GM12878 (cell line): ENCODE results near the gene TNFAIP8L3. TPM values are rescaled to one million over a fixed set of nuclear protein-coding genes. Genes with fewer than 3 reads are reported as not detected.

Source experiments
- ATAC-seq: fragments of 200-7000 bp; cut with Tn5 transposase; 3 replicates; pipeline ENCODE4 v1.9.1; 2020; ENCODE audit warnings: mild to moderate bottlenecking, moderate library complexity
- BruUV-seq: library from RNA; stranded (reverse); fragments of 400-500 nt; replicated peaks from 2 replicates; lab custom pipeline; 2021; lab: Mats Ljungman, UMichigan
- CTCF ChIA-PET: fragments of 300-600 bp; sonication (Branson Sonifier 250); formaldehyde crosslinking; extraction: SDS; loops from one replicate; lab custom pipeline; 2021; ENCODE audit warnings: inconsistent platforms; lab: Yijun Ruan, JAX
- POLR2A ChIA-PET: fragments of 350-600 bp; formaldehyde crosslinking; extraction: SDS; loops from one replicate; lab custom pipeline; 2021; ENCODE audit warnings: inconsistent platforms; lab: Charles Lee
- RAD21 ChIA-PET: fragments of 300-600 bp; sonication (Branson Sonifier 250); formaldehyde crosslinking; loops from one replicate; lab custom pipeline; 2023; ENCODE audit warnings: antibody characterized with exemption; ENCODE audit not compliant: unreplicated experiment; lab: Charles Lee
- SMC1A ChIA-PET: fragments of 300-600 bp; sonication (Branson Sonifier 250); formaldehyde crosslinking; loops from one replicate; lab custom pipeline; 2023; ENCODE audit not compliant: unreplicated experiment, uncharacterized antibody; lab: Charles Lee
- DNase-seq: peaks from one replicate; pipeline ENCODE4 v3.0.0-alpha.2; 2011; ENCODE audit warnings: low read depth, low spot score
- FAIRE-seq: peaks from 3 replicates; lab custom pipeline; 2011; peaks lifted over from hg19 to GRCh38; lab: Jason Lieb, UNC
- H2AFZ ChIP-seq: 2 replicates; pipeline ENCODE4 v1.6.0; 2011; ENCODE audit warnings: low read depth, low read length, control low read depth; ENCODE audit not compliant: control insufficient read depth
- H3K27ac ChIP-seq: 2 replicates; pipeline ENCODE4 v1.5.1; 2011; ENCODE audit warnings: control low read depth; ENCODE audit not compliant: control insufficient read depth, insufficient read depth
- H3K27me3 ChIP-seq, 2 experiments: replicated peaks in 1 of 2; 2 replicates each; pipeline versions ENCODE4 v1.6.0 to v1.6.1; 2011; ENCODE audit warnings: low read length in 1 of 2; ENCODE audit not compliant: control insufficient read depth in 2 of 2, insufficient read depth in 2 of 2
- H3K36me3 ChIP-seq, 2 experiments: 2 replicates each; pipeline ENCODE4 v1.5.1; 2011; ENCODE audit warnings: low read length in 1 of 2; ENCODE audit not compliant: control insufficient read depth in 2 of 2, insufficient read depth in 2 of 2
- H3K4me1 ChIP-seq: 2 replicates; pipeline ENCODE4 v1.6.1; 2011; ENCODE audit warnings: mild to moderate bottlenecking, low read length, moderate library complexity, mixed read lengths; ENCODE audit not compliant: control insufficient read depth, insufficient read depth
- H3K4me2 ChIP-seq: 2 replicates; pipeline ENCODE4 v1.6.0; 2011; ENCODE audit warnings: control low read depth; ENCODE audit not compliant: control insufficient read depth, insufficient read depth
- H3K4me3 ChIP-seq: fragments of 200-600 bp; sonication (generic); 2 replicates; pipeline ENCODE4 v1.5.1; 2016
- H3K79me2 ChIP-seq: 2 replicates; pipeline ENCODE4 v1.6.0; 2011; ENCODE audit warnings: low read length; ENCODE audit not compliant: control insufficient read depth, insufficient read depth
- H3K9ac ChIP-seq: 2 replicates; pipeline ENCODE4 v1.8.0; 2011; ENCODE audit warnings: low read length, control low read depth, mixed read lengths; ENCODE audit not compliant: control insufficient read depth, insufficient read depth
- H3K9me3 ChIP-seq: replicated peaks from 3 replicates; pipeline ENCODE4 v1.5.1; 2011; ENCODE audit warnings: mild to moderate bottlenecking, low read length; ENCODE audit not compliant: control insufficient read depth, insufficient read depth
- H4K20me1 ChIP-seq: 2 replicates; pipeline ENCODE4 v1.6.0; 2011; ENCODE audit not compliant: control insufficient read depth, insufficient read depth
- BCLAF1 ChIP-seq: fragments of 450-650 bp; IDR thresholded peaks from 2 replicates; pipeline ENCODE4 v1.6.1; 2017; ENCODE audit warnings: antibody characterized with exemption, mild to moderate bottlenecking, moderate library complexity
- CEBPZ ChIP-seq: fragments of 150-350 bp; IDR thresholded peaks from 2 replicates; pipeline ENCODE4 v1.6.1; 2016; ENCODE audit warnings: low read depth, low read length
- CHD1 ChIP-seq: IDR thresholded peaks from 2 replicates; pipeline ENCODE4 v1.6.1; 2012; ENCODE audit warnings: low read depth, low read length, improper control_type of control experiment
- ELK1 ChIP-seq: IDR thresholded peaks from 2 replicates; pipeline ENCODE4 v1.6.1; 2012; ENCODE audit warnings: low read depth, low read length, improper control_type of control experiment
- EZH2 ChIP-seq: IDR thresholded peaks from 2 replicates; pipeline ENCODE4 v1.6.1; 2012; ENCODE audit warnings: low read depth, mild to moderate bottlenecking, control low read depth, inconsistent platforms, low read length, borderline replicate concordance; ENCODE audit not compliant: control insufficient read depth
- HSF1 ChIP-seq: fragments of 150-350 bp; IDR thresholded peaks from 2 replicates; pipeline ENCODE4 v1.6.1; 2014; ENCODE audit warnings: mild to moderate bottlenecking, low read depth, low read length
- IRF3 ChIP-seq: fragments of 450-650 bp; IDR thresholded peaks from 2 replicates; pipeline ENCODE4 v1.6.1; 2014; ENCODE audit warnings: mild to moderate bottlenecking
- NRF1 ChIP-seq: conservative IDR thresholded peaks from 2 replicates; pipeline ENCODE4 v1.6.1; 2011; ENCODE audit warnings: mild to moderate bottlenecking, low read depth, low read length, improper control_type of control experiment
- PAX5 ChIP-seq: IDR thresholded peaks from 2 replicates; pipeline ENCODE4 v1.6.1; 2011; ENCODE audit warnings: low read depth, low read length, borderline replicate concordance
- POLR2AphosphoS5 ChIP-seq: IDR thresholded peaks from 2 replicates; pipeline ENCODE4 v1.6.1; 2011; ENCODE audit warnings: mild to moderate bottlenecking, low read length, inconsistent platforms
- WGBS: methylation state at CpG from one replicate; pipeline ENCODE4 v1.1.6; 2016; ENCODE audit warnings: low lambda C conversion rate; ENCODE audit not compliant: insufficient replicate concordance, insufficient coverage; ENCODE audit errors: missing lambda C conversion rate; 5-methylcytosine and 5-hydroxymethylcytosine counted together
- in situ Hi-C: fragments of 300-500 bp; cut with MboI; formaldehyde crosslinking; loops from 9 replicates; pipeline ENCODE4 v1.14.3; 2018; ENCODE audit warnings: mixed read lengths
- intact Hi-C: fragments of 100-400 bp; cut with micrococcal nuclease; formaldehyde crosslinking; loops from one replicate; pipeline ENCODE4 v1.14.2; 2022; ENCODE audit not compliant: unreplicated experiment
- polyA plus RNA-seq, 11 experiments: library from polyadenylated mRNA; depleted of rRNA in 4 of 11; unstranded in 6 of 11; stranded (reverse) in 5 of 11; fragments of >200 nt; fragmentation: Nextera tagmentation in 4 of 11; fragmentation: Illumina TruSeq in 1 of 11; extraction: Ambion mirVana in 4 of 11; extraction: Trizol in 1 of 11; gene quantifications; 1 replicate in 1 of 11; 2 replicates in 10 of 11; pipeline versions ENCODE4 v1.2.1 to v1.2.3, GENCODE V29; 2011 to 2016; ENCODE audit warnings: inconsistent platforms in 2 of 11, missing spikeins in 2 of 11, low read depth in 1 of 11
- total RNA-seq, 4 experiments: library from RNA; depleted of rRNA in 3 of 4; stranded (reverse); fragments of >200 nt in 3 of 4; fragmentation: Illumina TruSeq in 1 of 4; extraction: Trizol in 1 of 4; gene quantifications; 2 replicates each; pipeline versions ENCODE4 v1.2.1 to v1.2.3, GENCODE V29; 2013 to 2021

The TNFAIP8L3 gene
- total and polyA plus RNA-seq, 10 of the 15 experiments (the other 5 are each of a cell fraction or from before 2014, with no cell fraction given) = 0.22 TPM; not detected in 9

GRCh38 chr15:51023499-51023898 is 71.2 kb downstream of the TNFAIP8L3 start:
- Histone ChIP-seq H3K27me3 (no peaks in the 10 kb centered on the region), H3K9me3 (no peaks in the 10 kb centered on the region; the same call in 2 of the 3 replicates), H3K79me2 (no peaks in the 10 kb centered on the region), H3K4me2 (no peak overlapping the region), H3K4me3 (no peak overlapping the region), H4K20me1 (no peaks in the 10 kb centered on the region), H3K9ac (no peak overlapping the region), H3K36me3 (no peaks in the 10 kb centered on the region), H3K27ac (no peak overlapping the region), H2AFZ (no peak overlapping the region), H3K4me1 (no peaks in the 10 kb centered on the region)
- 88% methylated on average over 1 of the region's 1 CpG for WGBS
- ChIA-PET CTCF (interaction anchor here (0.6 kb wide), 1 partner anchor 137 kb away, joined by 3 read pairs; no protein-coding TSS in a partner anchor), RAD21 (no interaction called here), POLR2A (no interaction called here), SMC1A (no interaction called here)
- DNase-seq (no peak), FAIRE-seq (no peak), ATAC-seq (no peak)
- in situ Hi-C loops = no loop called here
- no TSS peak for BruUV-seq
- intact Hi-C loops = no loop called here
- TF ChIP-seq BCLAF1 = no peak
- no peak for TF ChIP-seq PAX5
- TF ChIP-seq IRF3 = no peak
- TF ChIP-seq EZH2 = no peak
- no peak for TF ChIP-seq CEBPZ
- no peak for TF ChIP-seq NRF1
- no peak for TF ChIP-seq HSF1
- no peak for TF ChIP-seq ELK1
- no peak for TF ChIP-seq CHD1
- TF ChIP-seq POLR2AphosphoS5 = no peak
